ENCODE data around the gene LRRC49.

The LRRC49 gene

GRCh38 chr15:70875001-70875782, 17.4 kb upstream of the LRRC49 start:
- no peak for DNase-seq
- H3K9me3 ChIP-seq: no peaks in the 10 kb centered on the region
- no peaks in the 10 kb centered on the region for H3K27me3 ChIP-seq
- TF ChIP-seq CTCF (IDR thresholded peaks at IDR 0.05; ENCODE audit: low read depth, low read length): peak; percentile 59
- no peak overlapping the region for H3K4me3 ChIP-seq (ENCODE audit: low read depth, low read length)
- H3K36me3 ChIP-seq: no peaks in the 10 kb centered on the region
- peaks cover 4% of the 10 kb centered on the region for H3K4me1 ChIP-seq

GRCh38 chr15:70876011-70876410, 16.6 kb upstream of the LRRC49 start:
- H3K4me1 ChIP-seq: no peaks in the 10 kb centered on the region
- no peak overlapping the region for H3K4me3 ChIP-seq (ENCODE audit: low read depth, low read length)
- no peaks in the 10 kb centered on the region for H3K27me3 ChIP-seq
- no peaks in the 10 kb centered on the region for H3K36me3 ChIP-seq
- no peak for DNase-seq
- TF ChIP-seq CTCF (IDR thresholded peaks at IDR 0.05; ENCODE audit: low read depth, low read length): no peak
- no peaks in the 10 kb centered on the region for H3K9me3 ChIP-seq

GRCh38 chr15:70876683-70877082, 15.9 kb upstream of the LRRC49 start:
- Histone ChIP-seq H3K4me3 (ENCODE audit: low read depth, low read length) (no peak overlapping the region), H3K36me3 (no peaks in the 10 kb centered on the region), H3K27me3 (no peaks in the 10 kb centered on the region), H3K4me1 (no peaks in the 10 kb centered on the region), H3K9me3 (no peaks in the 10 kb centered on the region)
- TF ChIP-seq CTCF (IDR thresholded peaks at IDR 0.05; ENCODE audit: low read depth, low read length): no peak
- no peak for DNase-seq

GRCh38 chr15:70879401-70879800, 13.2 kb upstream of the LRRC49 start:
- DNase-seq: no peak
- TF ChIP-seq CTCF (IDR thresholded peaks at IDR 0.05; ENCODE audit: low read depth, low read length): no peak
- no peaks in the 10 kb centered on the region for H3K27me3 ChIP-seq

GRCh38 chr15:70880781-70881180, 11.8 kb upstream of the LRRC49 start:
- DNase-seq: no peak
- no peaks in the 10 kb centered on the region for H3K9me3 ChIP-seq
- no peak overlapping the region for H3K4me3 ChIP-seq (ENCODE audit: low read depth, low read length)
- H3K27me3 ChIP-seq: no peaks in the 10 kb centered on the region
- H3K4me1 ChIP-seq: no peaks in the 10 kb centered on the region
- TF ChIP-seq CTCF (IDR thresholded peaks at IDR 0.05; ENCODE audit: low read depth, low read length): no peak
- no peaks in the 10 kb centered on the region for H3K36me3 ChIP-seq

More at GRCh38 chr15:70879401-70879800, 13.2 kb upstream of the LRRC49 start:
- no peak overlapping the region for H3K4me3 ChIP-seq (ENCODE audit: low read depth, low read length)
- H3K36me3 ChIP-seq: no peaks in the 10 kb centered on the region
- no peaks in the 10 kb centered on the region for H3K4me1 ChIP-seq
- H3K9me3 ChIP-seq: no peaks in the 10 kb centered on the region

- no peak for DNase-seq
- no peak overlapping the region for H3K4me3 ChIP-seq (ENCODE audit: low read depth, low read length)
- TF ChIP-seq CTCF (IDR thresholded peaks at IDR 0.05; ENCODE audit: low read depth, low read length): no peak
Measured at GRCh38 chr15:70882361-70882760, 10.3 kb upstream of the LRRC49 start.

More at GRCh38 chr15:70882361-70882760, 10.3 kb upstream of the LRRC49 start:
- no peaks in the 10 kb centered on the region for H3K27me3 ChIP-seq
- no peaks in the 10 kb centered on the region for H3K36me3 ChIP-seq
- H3K4me1 ChIP-seq: no peaks in the 10 kb centered on the region
- no peaks in the 10 kb centered on the region for H3K9me3 ChIP-seq
